Activated naive CD8-positive, alpha-beta T cell treated with anti-CD3 and anti-CD28 coated beads, Interleukin-2, amount 50 U/mL, for 24 hours (primary cell): ENCODE results near the gene CAVIN1.
"Not testable (repeated sequence)": the region's sequence is repeated elsewhere in the genome, so short reads cannot be mapped to it uniquely, and the experiment has no call there.

Source experiments
- ATAC-seq: fragments of 150-1000 bp; cut with Tn5 transposase; one replicate; pipeline ENCODE4 v1.10.0; 2021
- DNase-seq: peaks from one replicate; pipeline ENCODE4 v3.0.0; 2021
- H3K27ac Mint-ChIP-seq: one replicate; pipeline ENCODE4 v1.8.0; 2021; ENCODE audit warnings: mild to moderate bottlenecking, mixed read lengths
- H3K27me3 Mint-ChIP-seq: one replicate; pipeline ENCODE4 v1.8.0; 2021; ENCODE audit warnings: mixed read lengths
- H3K36me3 Mint-ChIP-seq: one replicate; pipeline ENCODE4 v1.8.0; 2021; ENCODE audit warnings: low read depth, mixed read lengths
- H3K4me1 Mint-ChIP-seq: one replicate; pipeline ENCODE4 v1.8.0; 2021; ENCODE audit warnings: mixed read lengths
- H3K4me3 Mint-ChIP-seq: one replicate; pipeline ENCODE4 v1.8.0; 2021; ENCODE audit warnings: mild to moderate bottlenecking, moderate library complexity, mixed read lengths
- H3K9me3 Mint-ChIP-seq: one replicate; pipeline ENCODE4 v1.8.0; 2021; ENCODE audit warnings: mixed read lengths

CAVIN1 gene

DNA sequence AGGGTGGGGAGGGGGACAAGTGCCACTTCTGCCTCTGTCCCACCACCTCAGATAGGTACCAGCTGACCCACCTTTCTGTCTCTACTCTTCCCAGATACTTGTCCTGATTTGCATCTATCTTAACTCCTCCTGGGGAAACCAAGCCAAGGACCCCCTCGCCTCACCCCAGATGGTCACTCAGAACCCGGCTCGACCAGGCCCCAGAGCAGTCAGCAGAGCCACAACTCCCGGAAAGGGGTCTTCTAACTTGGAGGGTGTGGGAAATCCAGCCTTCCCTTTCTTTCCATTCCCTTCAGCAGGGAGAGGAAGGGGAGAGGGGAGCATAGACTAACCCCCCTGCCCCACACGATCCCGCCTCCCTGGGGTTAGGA is 1.9 kb downstream of the CAVIN1 start:
- Mint-ChIP-seq H3K36me3 (no peaks in the 10 kb centered on the region), H3K27me3 (peaks cover 49% of the 10 kb centered on the region), H3K9me3 (no peaks in the 10 kb centered on the region), H3K27ac (peak overlapping the region; percentile 39), H3K4me3 (peak overlapping the region; percentile 62), H3K4me1 (peaks cover 25% of the 10 kb centered on the region)
- no peak for ATAC-seq
- DNase-seq, result no peak

DNA sequence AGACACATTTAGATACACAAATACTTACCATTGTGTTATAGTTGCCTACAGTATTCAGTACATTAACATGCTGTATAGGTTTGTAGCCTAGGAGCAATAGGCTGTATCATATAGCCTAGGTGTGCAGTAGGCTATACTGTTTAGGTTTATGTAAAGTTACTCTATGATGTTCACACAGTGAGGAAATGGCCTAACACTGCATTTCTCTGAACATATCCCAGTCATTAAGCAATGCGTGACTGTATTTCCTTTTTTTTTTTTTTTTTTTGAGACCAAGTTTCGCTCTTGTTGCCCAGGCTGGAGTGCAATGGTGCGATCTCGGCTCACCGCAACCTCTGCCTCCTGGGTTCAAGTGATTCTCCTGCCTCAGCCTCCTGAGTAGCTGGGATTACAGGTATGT is 5.1 kb downstream of the CAVIN1 start:
- ATAC-seq, H3K9me3 Mint-ChIP-seq: not testable (repeated sequence)

DNA sequence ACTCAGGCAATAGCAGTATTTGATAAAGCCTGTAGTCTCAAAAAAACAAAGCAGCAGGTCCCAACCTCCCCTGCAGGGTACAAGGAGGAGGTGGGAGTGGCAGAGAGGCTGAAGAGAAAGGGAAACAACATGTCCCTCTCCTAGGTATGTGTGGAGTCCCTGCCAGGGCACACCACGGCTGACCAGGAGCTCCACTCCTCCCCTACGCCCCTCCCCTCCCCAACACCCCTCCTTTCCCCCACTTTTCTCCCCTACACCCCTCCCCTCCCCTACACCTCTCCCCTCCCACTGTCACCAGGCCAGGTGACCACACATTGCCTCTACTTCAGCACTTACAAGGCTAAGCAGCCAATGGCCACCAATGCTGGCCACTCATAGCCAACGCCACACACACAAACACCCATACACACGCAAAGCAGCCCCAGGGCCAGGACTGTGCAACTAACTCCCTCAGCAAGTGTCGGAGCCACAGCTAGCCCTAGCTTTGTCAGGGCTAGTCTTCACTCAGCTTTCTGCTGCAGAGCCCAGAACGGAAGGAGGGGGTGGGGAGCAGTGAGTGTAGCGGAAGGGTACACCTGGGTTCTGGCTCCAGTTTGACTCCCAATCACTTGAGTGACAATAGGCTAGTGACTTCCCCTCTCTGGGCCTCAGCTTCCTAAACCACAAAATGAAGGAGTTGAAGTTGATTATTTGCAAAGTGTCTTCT is 8.2 kb downstream of the CAVIN1 start:
- DNase-seq (peak; percentile 47), ATAC-seq (peak; percentile 82)
- no peak overlapping the region for H3K27ac Mint-ChIP-seq
- H3K36me3 Mint-ChIP-seq, result no peaks in the 10 kb centered on the region
- peaks cover 2% of the 10 kb centered on the region for H3K27me3 Mint-ChIP-seq
- H3K9me3 Mint-ChIP-seq, result no peaks in the 10 kb centered on the region
- peaks cover 20% of the 10 kb centered on the region for H3K4me1 Mint-ChIP-seq
- no peak overlapping the region for H3K4me3 Mint-ChIP-seq

More for the DNA sequence above, 5.1 kb downstream of the CAVIN1 start:
- Mint-ChIP-seq H3K4me1 (peaks cover 40% of the 10 kb centered on the region), H3K27me3 (peaks cover 25% of the 10 kb centered on the region)
- H3K36me3 Mint-ChIP-seq, H3K4me3 Mint-ChIP-seq, H3K27ac Mint-ChIP-seq, DNase-seq: not testable (repeated sequence)

DNA sequence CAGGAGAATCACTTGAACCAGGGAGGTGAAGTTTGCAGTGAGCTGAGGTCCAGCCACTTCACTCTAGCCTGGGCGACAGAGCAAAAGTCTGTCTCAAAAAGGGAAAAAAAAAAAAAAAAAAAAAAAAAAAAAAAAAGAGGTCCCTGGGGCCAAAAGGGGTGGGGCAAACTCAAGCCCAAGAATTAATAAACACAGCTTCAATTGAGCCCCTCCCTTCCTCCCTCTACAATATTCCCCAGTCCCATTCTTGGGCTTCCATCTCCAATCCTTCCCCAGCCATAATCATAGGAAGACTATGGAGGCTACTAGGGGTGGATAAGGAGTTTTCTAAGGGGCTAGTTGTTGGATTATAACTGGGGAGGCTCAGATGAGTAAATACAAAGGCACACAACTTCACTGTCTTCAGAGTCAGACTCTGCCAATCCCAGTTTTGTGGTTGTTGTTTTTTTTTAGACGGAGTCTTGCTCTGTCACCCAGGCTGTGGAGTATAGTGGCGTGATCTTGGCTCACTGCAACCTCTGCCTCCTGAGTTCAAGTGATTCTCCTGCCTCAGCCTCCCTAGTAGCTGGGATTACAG is 9.5 kb downstream of the CAVIN1 start:
- no peak overlapping the region for H3K4me3 Mint-ChIP-seq
- no peak for ATAC-seq
- H3K36me3 Mint-ChIP-seq, result no peaks in the 10 kb centered on the region

DNA sequence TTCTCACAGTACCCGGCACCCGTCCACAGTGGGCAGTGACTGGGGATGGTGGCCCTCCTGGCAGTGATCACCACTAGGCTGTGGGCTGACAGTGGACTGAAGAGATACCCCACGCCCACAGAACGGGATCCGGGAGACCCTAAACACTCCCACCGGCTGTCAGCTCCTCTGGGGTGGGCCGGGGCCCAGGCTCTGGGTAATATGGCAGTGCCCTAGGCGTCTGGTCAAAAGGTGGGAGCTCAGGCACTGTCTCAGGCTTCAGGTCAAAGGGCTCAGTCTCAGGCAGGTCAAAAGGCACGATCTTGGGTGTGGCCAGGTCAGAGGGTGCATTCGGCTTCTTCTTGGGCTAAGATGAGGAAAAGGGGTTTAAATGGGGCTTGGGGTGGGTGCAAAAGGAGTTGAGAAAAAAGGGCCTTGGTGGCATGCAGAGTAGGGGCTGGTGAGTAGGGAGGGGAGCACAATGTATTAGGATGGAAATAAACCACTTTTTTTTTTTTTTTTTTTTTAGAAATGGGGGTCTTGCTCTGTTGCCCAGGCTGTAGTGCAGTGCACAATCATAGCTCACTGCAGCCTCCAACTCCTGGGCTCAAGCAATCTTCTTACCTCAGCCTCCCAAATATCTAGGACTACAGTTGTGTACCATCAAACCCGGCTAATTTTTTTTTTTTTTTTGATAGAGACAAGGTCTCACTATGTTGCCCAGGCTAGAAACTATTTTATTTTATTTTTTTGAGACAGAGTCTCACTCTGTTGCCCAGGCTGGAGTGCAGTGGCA is 11.0 kb downstream of the CAVIN1 start:
- ATAC-seq, result no peak
- Mint-ChIP-seq H3K27me3 (no peaks in the 10 kb centered on the region), H3K4me3 (no peak overlapping the region)

More for the DNA sequence above, 9.5 kb downstream of the CAVIN1 start:
- Mint-ChIP-seq H3K9me3 (no peaks in the 10 kb centered on the region), H3K4me1 (peaks cover 15% of the 10 kb centered on the region), H3K27ac (no peak overlapping the region), H3K27me3 (no peaks in the 10 kb centered on the region)
- DNase-seq, result no peak

DNA sequence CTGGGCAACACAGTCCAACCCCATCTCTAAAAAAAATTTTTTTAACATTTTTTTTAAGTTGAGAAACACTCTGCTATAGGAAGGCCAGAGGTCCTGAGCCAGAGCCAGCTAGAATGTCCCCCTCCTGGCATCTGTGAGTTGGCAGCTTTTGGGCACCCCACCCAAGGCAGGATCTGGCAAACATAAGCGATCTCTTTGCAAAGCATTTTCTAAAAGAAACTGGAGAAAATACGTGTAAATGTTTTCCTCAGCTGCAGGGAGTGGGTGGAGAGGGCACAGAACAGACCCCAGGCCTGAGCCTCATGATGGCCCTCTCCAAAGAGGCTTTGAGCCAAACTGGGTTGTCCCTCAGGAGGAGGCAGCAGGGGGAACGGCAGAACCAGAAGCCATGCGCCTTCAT is 11.7 kb downstream of the CAVIN1 start:
- no peak overlapping the region for H3K27ac Mint-ChIP-seq
- ATAC-seq, result no peak
- no peak overlapping the region for H3K4me3 Mint-ChIP-seq

More for the DNA sequence above, 11.0 kb downstream of the CAVIN1 start:
- peaks cover 19% of the 10 kb centered on the region for H3K4me1 Mint-ChIP-seq
- H3K9me3 Mint-ChIP-seq, result no peaks in the 10 kb centered on the region
- no peak for DNase-seq
- no peaks in the 10 kb centered on the region for H3K36me3 Mint-ChIP-seq
- H3K27ac Mint-ChIP-seq, result no peak overlapping the region

DNA sequence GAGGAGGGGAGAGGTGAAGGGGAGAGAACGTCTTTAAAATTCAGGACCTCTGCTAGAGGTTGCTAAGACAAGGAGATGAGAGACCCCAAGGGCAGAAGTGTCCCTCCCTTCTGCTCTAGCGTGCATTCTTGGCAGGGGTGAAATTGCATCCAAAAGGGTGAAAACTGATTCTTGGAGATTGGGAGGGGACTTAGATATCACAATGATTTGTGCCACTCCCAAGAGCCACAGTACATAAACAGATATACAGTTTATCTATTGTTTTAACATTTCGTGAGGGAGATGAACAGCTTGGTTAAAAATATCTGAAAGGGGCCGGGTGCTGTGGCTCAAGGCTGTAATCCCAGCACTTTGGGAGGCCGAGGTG is 12.8 kb downstream of the CAVIN1 start:
- H3K9me3 Mint-ChIP-seq, result no peaks in the 10 kb centered on the region
- no peaks in the 10 kb centered on the region for H3K36me3 Mint-ChIP-seq
- H3K27ac Mint-ChIP-seq, result no peak overlapping the region
- H3K4me3 Mint-ChIP-seq, result no peak overlapping the region
- ATAC-seq (no peak), DNase-seq (no peak)
- peaks cover 23% of the 10 kb centered on the region for H3K4me1 Mint-ChIP-seq
- no peaks in the 10 kb centered on the region for H3K27me3 Mint-ChIP-seq

More for the DNA sequence above, 11.7 kb downstream of the CAVIN1 start:
- no peaks in the 10 kb centered on the region for H3K36me3 Mint-ChIP-seq
- DNase-seq, result no peak
- H3K4me1 Mint-ChIP-seq, result peaks cover 22% of the 10 kb centered on the region
- no peaks in the 10 kb centered on the region for H3K9me3 Mint-ChIP-seq
- H3K27me3 Mint-ChIP-seq, result no peaks in the 10 kb centered on the region

DNA sequence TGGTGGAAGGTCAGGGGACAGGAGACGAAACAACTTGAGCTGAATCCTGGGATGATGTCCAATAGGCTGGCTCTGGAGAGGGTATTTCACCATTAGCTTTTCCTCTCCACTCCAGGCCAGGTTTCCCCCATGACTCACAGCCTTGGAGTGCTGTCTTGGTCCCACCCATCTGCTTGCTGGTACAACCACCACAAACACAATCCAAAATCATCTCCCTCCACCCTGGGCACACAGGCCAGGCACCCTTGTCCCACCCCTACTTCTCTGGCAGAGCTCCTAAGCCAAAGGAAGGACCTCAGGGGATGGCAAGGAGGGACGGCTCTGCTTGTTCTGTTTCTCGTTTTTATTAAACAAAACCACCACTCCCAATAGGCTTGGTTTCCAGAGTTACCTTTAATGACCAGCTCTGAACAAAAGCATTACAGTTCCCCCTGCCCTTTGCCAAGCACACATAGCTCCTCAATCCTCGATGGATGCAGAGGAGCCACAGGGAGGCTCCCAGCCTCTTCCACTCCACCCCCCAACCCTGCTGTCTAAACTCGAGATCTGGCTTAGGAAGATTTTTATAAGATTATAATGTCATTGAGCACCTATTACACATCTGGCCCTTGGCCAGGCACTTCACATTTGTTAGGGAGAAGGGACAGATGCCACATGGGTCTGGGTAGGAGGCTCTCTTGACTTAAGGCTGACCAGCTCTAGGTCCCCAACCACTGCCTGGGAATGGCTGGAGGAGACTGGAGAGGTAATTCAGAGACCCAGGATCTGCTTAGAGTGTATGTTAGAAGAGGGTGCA is 13.3 kb downstream of the CAVIN1 start:
- H3K9me3 Mint-ChIP-seq, result no peaks in the 10 kb centered on the region
- H3K36me3 Mint-ChIP-seq, result no peaks in the 10 kb centered on the region
- no peaks in the 10 kb centered on the region for H3K27me3 Mint-ChIP-seq
- H3K4me3 Mint-ChIP-seq, result no peak overlapping the region
- H3K4me1 Mint-ChIP-seq, result peaks cover 17% of the 10 kb centered on the region
- ATAC-seq, result no peak
- no peak overlapping the region for H3K27ac Mint-ChIP-seq
- DNase-seq, result no peak

DNA sequence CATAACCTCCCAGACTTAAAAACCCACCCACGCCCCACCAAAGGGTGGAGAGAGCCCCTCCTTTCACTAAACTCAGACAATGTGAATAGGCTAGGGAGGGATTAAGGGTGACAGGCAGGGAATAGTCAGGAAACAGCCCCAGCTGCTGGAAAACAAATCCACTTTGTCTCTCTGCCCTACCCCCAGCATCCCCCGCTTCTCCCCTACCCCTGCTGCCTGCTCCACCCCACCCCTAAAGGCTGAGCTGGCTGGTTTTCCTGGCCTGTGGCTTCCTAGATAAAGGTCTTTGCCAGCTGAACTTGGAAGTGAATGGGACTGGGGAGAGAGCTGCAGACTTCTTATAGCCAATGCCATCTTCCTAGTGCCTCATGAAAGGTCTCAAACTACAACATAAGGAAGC is 15.0 kb downstream of the CAVIN1 start:
- Mint-ChIP-seq H3K9me3 (no peaks in the 10 kb centered on the region), H3K4me1 (peaks cover 11% of the 10 kb centered on the region), H3K36me3 (no peaks in the 10 kb centered on the region), H3K4me3 (no peak overlapping the region), H3K27ac (no peak overlapping the region), H3K27me3 (no peaks in the 10 kb centered on the region)
- ATAC-seq, result no peak
- no peak for DNase-seq

DNA sequence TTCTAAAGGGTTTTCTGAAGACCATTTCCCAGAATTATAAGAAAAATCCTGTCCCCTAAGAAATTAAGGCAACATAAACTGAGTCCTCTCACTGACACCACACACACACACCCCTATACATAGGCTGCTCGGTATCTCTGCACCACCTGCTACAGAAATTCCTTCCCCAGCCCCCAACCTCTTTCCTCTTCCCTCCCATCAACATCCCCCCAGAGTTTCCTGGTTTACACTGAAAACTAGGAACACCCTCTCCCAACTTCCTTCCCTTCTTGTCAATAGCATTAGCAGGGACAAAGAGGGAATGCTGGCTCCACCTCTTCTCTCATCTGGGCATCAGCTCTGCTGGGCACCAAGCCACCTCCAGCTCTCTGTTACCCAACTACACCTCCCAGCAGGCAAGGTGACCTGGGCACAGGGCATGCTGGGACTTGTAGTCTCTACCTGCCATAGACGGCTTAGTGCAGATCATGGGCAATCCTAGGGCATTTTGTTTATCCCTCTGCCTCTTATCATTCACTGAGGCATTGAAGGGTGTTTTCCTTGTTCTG is 15.7 kb downstream of the CAVIN1 start:
- Mint-ChIP-seq H3K9me3 (no peaks in the 10 kb centered on the region), H3K27ac (peak overlapping the region; percentile 21), H3K4me1 (peaks cover 15% of the 10 kb centered on the region), H3K36me3 (no peaks in the 10 kb centered on the region), H3K27me3 (no peaks in the 10 kb centered on the region), H3K4me3 (no peak overlapping the region)
- peak; percentile 81 for ATAC-seq
- DNase-seq, result peak; percentile 51

DNA sequence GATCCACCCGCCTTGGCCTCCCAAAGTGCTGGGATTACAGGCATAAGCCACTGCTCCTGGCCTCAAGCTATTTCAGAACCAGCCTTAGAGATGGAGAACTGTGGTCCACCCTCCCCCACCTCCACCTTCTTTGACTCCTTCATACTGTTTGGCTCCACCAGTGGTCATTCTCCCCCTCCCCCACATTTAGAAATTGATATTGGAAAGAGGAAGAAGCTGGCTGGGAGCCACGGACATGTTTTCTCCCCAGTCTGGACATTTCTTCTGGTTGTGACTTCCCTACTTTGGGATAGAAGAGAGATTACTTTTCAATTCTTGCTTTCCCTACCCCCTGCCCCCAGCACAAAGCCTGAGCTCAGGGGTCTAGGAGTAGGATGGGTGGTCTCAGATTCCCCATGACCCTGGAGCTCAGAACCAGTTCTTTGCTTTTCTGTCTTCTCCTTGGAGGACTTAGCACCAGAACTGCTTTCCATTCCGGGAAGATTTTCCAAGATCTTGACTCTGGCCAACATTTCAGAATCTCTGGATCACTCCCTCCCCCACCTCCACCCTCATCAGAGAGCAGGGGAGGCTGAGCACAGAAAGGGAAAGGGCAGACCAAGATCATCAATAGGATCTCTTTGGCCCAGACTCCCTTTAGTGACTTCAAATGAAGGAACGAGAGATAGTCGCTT is 16.3 kb downstream of the CAVIN1 start:
- Mint-ChIP-seq H3K4me3 (no peak overlapping the region), H3K27me3 (no peaks in the 10 kb centered on the region), H3K4me1 (peaks cover 18% of the 10 kb centered on the region), H3K27ac (no peak overlapping the region), H3K36me3 (no peaks in the 10 kb centered on the region), H3K9me3 (no peaks in the 10 kb centered on the region)
- no peak for ATAC-seq
- DNase-seq, result no peak

DNA sequence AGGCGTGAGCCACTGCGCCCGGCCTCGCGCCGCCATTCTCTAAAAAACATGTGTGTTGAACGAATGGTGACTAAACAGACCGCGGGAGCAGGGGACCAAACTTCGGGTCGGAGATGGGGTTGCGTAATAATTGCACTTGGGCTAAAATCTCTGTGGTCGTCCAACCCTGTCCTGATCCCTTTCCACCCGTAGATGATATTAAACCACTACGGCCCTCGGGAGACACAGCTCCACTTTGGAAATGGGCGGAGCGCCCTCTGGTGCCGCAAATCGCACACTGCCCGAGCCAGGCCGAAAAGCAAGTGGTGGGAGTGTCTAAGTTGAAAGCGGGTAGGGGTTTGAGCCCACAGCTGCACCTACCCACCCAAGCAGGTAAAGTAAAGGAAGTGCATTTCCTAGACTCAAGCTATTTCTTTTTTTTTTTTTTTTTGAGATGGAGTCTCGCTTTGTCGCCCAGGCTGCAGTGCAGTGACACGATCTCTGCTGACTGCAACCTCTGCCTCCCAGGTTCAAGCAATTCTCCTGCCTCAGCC is 17.0 kb downstream of the CAVIN1 start:
- H3K27ac Mint-ChIP-seq, result no peak overlapping the region
- no peaks in the 10 kb centered on the region for H3K36me3 Mint-ChIP-seq

DNA sequence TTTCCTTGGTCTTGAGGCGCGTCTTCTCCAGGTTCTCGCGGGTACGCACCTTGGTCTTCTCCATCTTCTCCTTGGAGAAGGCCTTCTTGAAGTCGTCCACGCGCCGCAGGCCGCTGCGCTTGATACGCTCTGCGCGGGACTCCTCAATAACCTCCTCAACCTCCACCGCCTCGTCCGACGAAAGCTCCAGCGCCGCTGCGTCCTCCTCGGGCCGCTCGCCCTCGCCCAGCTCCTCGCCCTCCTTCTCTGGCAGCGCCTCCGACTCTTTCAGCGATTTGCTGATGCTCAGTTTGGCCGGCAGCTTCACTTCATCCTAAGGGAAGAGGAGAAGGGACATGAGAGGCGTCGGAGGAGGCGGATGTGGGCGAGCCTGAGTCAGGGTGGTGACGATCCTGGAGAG is 18.0 kb downstream of the CAVIN1 start:
- Mint-ChIP-seq H3K27me3 (no peaks in the 10 kb centered on the region), H3K4me1 (peaks cover 28% of the 10 kb centered on the region), H3K9me3 (no peaks in the 10 kb centered on the region), H3K4me3 (no peak overlapping the region), H3K36me3 (no peaks in the 10 kb centered on the region), H3K27ac (no peak overlapping the region)
- DNase-seq (no peak), ATAC-seq (no peak)

More for the DNA sequence above, 17.0 kb downstream of the CAVIN1 start:
- Mint-ChIP-seq H3K9me3 (no peaks in the 10 kb centered on the region), H3K4me1 (peaks cover 21% of the 10 kb centered on the region), H3K4me3 (no peak overlapping the region), H3K27me3 (no peaks in the 10 kb centered on the region)
- ATAC-seq (peak; percentile 60), DNase-seq (peak; percentile 89)
